Measurements from ENCODE around the gene XRN1.
"Not testable (repeated sequence)": the region's sequence is repeated elsewhere in the genome, so short reads cannot be mapped to it uniquely, and the experiment has no call there.

Gene XRN1

DNA sequence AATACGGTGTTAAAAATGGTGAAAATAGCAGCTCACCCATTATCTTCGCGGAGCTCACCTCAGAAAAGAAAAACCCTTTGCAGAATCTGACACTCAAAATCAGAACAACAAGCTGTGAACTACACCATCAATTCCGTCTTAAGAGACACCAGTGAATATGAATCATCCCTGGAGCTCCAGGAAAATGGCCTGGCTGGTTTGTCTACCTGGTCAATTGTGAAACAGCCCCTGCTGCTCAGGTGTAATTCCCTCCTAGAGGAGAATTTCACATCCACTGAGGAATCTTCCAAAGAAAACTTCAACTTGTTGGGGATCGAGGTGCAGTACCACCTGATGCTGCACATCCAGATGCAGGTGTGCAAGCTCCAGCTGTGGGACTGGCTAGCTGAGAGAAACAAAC, 3.0 kb upstream of the XRN1 start:
- no peak for TF ChIP-seq CTCF (conservative IDR thresholded peaks at IDR 0.05; ENCODE audit: low read depth, low read length)
- no peak overlapping the region for H3K4me3 ChIP-seq (ENCODE audit: low read depth, low read length)
- no peak for DNase-seq (ENCODE audit: low read depth)

GRCh38 chr3:142450189-142450588, 2.4 kb upstream of the XRN1 start:
- DNase-seq (ENCODE audit: low read depth), result no peak
- no peak overlapping the region for H3K4me3 ChIP-seq (ENCODE audit: low read depth, low read length)
- TF ChIP-seq CTCF (conservative IDR thresholded peaks at IDR 0.05; ENCODE audit: low read depth, low read length), result no peak

DNA sequence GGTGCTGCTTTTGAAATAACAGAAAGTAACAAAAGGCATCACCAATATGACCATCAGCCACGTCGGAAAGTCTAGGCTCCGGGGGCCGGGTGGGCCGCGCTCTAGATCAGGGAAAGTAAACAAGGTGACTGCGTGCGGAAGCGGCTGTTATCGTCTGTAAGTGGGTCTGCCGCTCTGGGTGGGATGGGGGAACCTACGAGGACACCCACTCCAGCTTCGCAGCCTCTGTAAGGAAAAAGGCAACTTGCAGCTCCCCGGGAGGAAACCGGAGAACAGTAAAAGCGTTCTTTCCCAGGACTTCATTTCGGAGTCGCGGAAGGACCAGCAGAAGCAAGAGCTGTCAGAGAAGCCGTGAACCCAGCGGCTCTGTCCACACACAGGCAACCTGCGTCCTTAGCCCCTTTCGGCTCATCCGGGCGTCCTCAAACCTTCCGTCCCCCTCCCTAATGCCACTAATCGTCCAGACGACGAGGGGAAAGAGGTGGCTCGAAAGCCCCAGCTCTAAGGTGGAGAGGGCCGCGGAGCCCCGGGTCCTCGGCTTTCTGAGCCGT, 461 bp downstream of the XRN1 start:
- H3K4me3 ChIP-seq (ENCODE audit: low read depth, low read length), result peak overlapping the region; percentile 97
- DNase-seq (ENCODE audit: low read depth), result peak; percentile 63
- TF ChIP-seq CTCF (conservative IDR thresholded peaks at IDR 0.05; ENCODE audit: low read depth, low read length), result no peak

DNA sequence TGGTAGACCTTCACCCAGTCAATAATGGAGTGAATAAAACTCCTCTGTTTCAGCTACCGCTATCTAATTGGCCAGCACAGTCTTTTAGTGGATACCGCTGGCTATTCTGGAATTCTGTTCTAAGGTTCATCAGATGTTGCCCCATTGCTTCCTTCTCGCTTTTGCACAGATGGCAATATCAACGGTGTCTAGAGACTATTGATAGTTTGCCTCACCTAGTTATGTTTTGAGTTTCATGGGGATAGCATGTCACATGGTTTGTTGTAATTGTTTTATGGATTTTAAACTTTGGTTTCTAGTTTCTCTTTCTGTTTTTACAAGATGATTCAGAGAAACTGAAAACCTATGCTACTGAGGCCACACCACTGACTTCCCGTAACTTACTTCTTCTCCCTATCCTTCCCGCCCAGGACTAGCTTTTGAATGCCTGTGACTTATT, 2.0 kb downstream of the XRN1 start:
- TF ChIP-seq CTCF (conservative IDR thresholded peaks at IDR 0.05; ENCODE audit: low read depth, low read length), result no peak
- DNase-seq (ENCODE audit: low read depth), result peak; percentile 73
- H3K4me3 ChIP-seq (ENCODE audit: low read depth, low read length), result peak overlapping the region; percentile 97

- TF ChIP-seq CTCF (conservative IDR thresholded peaks at IDR 0.05; ENCODE audit: low read depth, low read length), result no peak
- H3K4me3 ChIP-seq (ENCODE audit: low read depth, low read length), result no peak overlapping the region
- no peak for DNase-seq (ENCODE audit: low read depth)
Measured at GRCh38 chr3:142444343-142444742, 3.5 kb downstream of the XRN1 start.

DNA sequence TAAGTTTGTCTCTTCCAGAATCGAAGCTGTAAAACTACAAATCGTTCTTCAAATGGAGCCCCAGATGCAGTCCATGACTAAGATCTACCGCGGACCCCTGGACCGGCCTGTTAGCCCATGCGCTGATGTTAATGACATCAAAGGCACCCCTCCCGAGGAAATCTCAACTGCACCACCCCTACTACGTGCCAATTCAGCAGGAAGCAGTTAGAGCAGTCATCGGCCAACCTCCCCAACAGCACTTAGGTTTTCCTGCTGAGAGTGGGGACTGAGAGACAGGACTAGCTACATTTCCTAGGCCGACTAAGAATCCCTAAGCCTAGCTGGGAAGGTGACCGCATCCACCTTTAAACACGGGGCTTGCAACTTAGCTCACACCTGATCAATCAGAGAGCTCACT, 4.8 kb downstream of the XRN1 start:
- not testable (repeated sequence) for H3K4me3 ChIP-seq (ENCODE audit: low read depth, low read length); DNase-seq (ENCODE audit: low read depth)

- H3K4me3 ChIP-seq (ENCODE audit: low read depth, low read length); DNase-seq (ENCODE audit: low read depth): not testable (repeated sequence)
Measured at GRCh38 chr3:142439499-142440220, 8.2 kb downstream of the XRN1 start.

DNA sequence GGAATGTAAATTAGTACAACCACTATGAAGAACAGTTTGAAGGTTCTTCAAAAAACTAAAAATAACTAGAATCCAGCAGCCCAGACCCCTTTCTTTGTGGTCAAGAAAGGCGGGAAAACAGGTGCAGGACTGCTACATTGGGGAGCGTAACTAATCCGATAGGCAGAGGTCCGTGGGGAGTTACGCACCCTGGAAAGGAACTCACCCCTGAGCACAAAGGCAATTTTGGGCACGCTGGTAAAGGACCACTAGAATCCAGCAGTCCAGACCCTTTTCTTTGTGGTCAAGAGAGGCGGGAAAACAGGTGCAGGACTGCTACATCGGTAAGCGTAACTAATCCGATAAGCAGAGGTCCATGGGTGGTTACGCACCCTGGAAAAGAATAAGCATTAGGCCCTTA, 9.7 kb downstream of the XRN1 start:
- H3K4me3 ChIP-seq (ENCODE audit: low read depth, low read length); DNase-seq (ENCODE audit: low read depth): not testable (repeated sequence)

Measured in choroid plexus epithelial cell (primary cell).